Measurements from ENCODE around the gene HIVEP1.
"Not testable (repeated sequence)": the region's sequence is repeated elsewhere in the genome, so short reads cannot be mapped to it uniquely, and the experiment has no call there.

Gene HIVEP1

GRCh38 chr6:12096342-12096741 is 84.2 kb downstream of the HIVEP1 start:
- H3K4me1 Mint-ChIP-seq: peaks cover 8% of the 10 kb centered on the region
- no peak for DNase-seq (ENCODE audit: low spot score in 2 of 2)

GRCh38 chr6:12097791-12098190 is 85.7 kb downstream of the HIVEP1 start:
- Mint-ChIP-seq H3K36me3 (no peaks in the 10 kb centered on the region), H3K27ac (no peak overlapping the region), H3K4me1 (peaks cover 8% of the 10 kb centered on the region), H3K9me3 (no peaks in the 10 kb centered on the region), H3K4me3 (no peak overlapping the region)
- ATAC-seq (no peak), DNase-seq (ENCODE audit: low spot score in 2 of 2) (no peak)

More at GRCh38 chr6:12096342-12096741, 84.2 kb downstream of the HIVEP1 start:
- Mint-ChIP-seq H3K36me3 (no peaks in the 10 kb centered on the region), H3K4me3 (no peak overlapping the region), H3K27ac (no peak overlapping the region), H3K9me3 (no peaks in the 10 kb centered on the region)
- ATAC-seq: no peak

GRCh38 chr6:12099623-12100338 is 87.7 kb downstream of the HIVEP1 start:
- H3K4me3 Mint-ChIP-seq: no peak overlapping the region

GRCh38 chr6:12101048-12101447 is 88.9 kb downstream of the HIVEP1 start:
- Mint-ChIP-seq H3K27ac (no peak overlapping the region), H3K4me1 (no peaks in the 10 kb centered on the region), H3K4me3 (no peak overlapping the region), H3K9me3 (no peaks in the 10 kb centered on the region), H3K36me3 (peaks cover 6% of the 10 kb centered on the region)
- DNase-seq (ENCODE audit: low spot score in 2 of 2): no peak
- ATAC-seq: no peak

More at GRCh38 chr6:12099623-12100338, 87.7 kb downstream of the HIVEP1 start:
- ATAC-seq (no peak), DNase-seq (ENCODE audit: low spot score in 2 of 2) (no peak)
- no peak overlapping the region for H3K27ac Mint-ChIP-seq
- no peaks in the 10 kb centered on the region for H3K36me3 Mint-ChIP-seq
- H3K4me1 Mint-ChIP-seq: peaks cover 6% of the 10 kb centered on the region
- no peaks in the 10 kb centered on the region for H3K9me3 Mint-ChIP-seq

- Mint-ChIP-seq H3K36me3 (peaks cover 6% of the 10 kb centered on the region), H3K4me1 (no peaks in the 10 kb centered on the region), H3K9me3 (no peaks in the 10 kb centered on the region), H3K4me3 (no peak overlapping the region), H3K27ac (no peak overlapping the region)
- ATAC-seq (no peak), DNase-seq (ENCODE audit: low spot score in 2 of 2) (no peak)
These were observed 89.7 kb downstream of the HIVEP1 start for GRCh38 chr6:12101653-12102312.

GRCh38 chr6:12102350-12102749 is 90.2 kb downstream of the HIVEP1 start:
- ATAC-seq (no peak), DNase-seq (ENCODE audit: low spot score in 2 of 2) (no peak)
- H3K4me1 Mint-ChIP-seq: no peaks in the 10 kb centered on the region
- no peak overlapping the region for H3K27ac Mint-ChIP-seq
- no peak overlapping the region for H3K4me3 Mint-ChIP-seq
- H3K9me3 Mint-ChIP-seq: no peaks in the 10 kb centered on the region
- peaks cover 6% of the 10 kb centered on the region for H3K36me3 Mint-ChIP-seq

- no peaks in the 10 kb centered on the region for H3K9me3 Mint-ChIP-seq
- no peaks in the 10 kb centered on the region for H3K4me1 Mint-ChIP-seq
- H3K27ac Mint-ChIP-seq: no peak overlapping the region
- H3K4me3 Mint-ChIP-seq: no peak overlapping the region
- peaks cover 6% of the 10 kb centered on the region for H3K36me3 Mint-ChIP-seq
- ATAC-seq: no peak
- DNase-seq (ENCODE audit: low spot score in 2 of 2): no peak
These were observed 91.0 kb downstream of the HIVEP1 start for GRCh38 chr6:12103158-12103557.

- Mint-ChIP-seq H3K4me1 (peaks cover 3% of the 10 kb centered on the region), H3K9me3 (no peaks in the 10 kb centered on the region), H3K27ac (no peak overlapping the region), H3K36me3 (peaks cover 20% of the 10 kb centered on the region), H3K4me3 (no peak overlapping the region)
- ATAC-seq (no peak), DNase-seq (ENCODE audit: low spot score in 2 of 2) (no peak)
These were observed 93.2 kb downstream of the HIVEP1 start for GRCh38 chr6:12105271-12105670.

GRCh38 chr6:12108376-12108775 is 96.3 kb downstream of the HIVEP1 start:
- H3K4me3 Mint-ChIP-seq; H3K27ac Mint-ChIP-seq; H3K9me3 Mint-ChIP-seq; ATAC-seq; DNase-seq (ENCODE audit: low spot score in 2 of 2): not testable (repeated sequence)
- Mint-ChIP-seq H3K36me3 (peaks cover 27% of the 10 kb centered on the region), H3K4me1 (peaks cover 20% of the 10 kb centered on the region)

- H3K4me3 Mint-ChIP-seq: no peak overlapping the region
- peak overlapping the region; percentile 30 for H3K27ac Mint-ChIP-seq
- H3K4me1 Mint-ChIP-seq: peaks cover 39% of the 10 kb centered on the region
- ATAC-seq (no peak), DNase-seq (ENCODE audit: low spot score in 2 of 2) (no peak)
- H3K36me3 Mint-ChIP-seq: peaks cover 31% of the 10 kb centered on the region
- peaks cover 4% of the 10 kb centered on the region for H3K9me3 Mint-ChIP-seq
These were observed 98.6 kb downstream of the HIVEP1 start for GRCh38 chr6:12110523-12111362.

GRCh38 chr6:12111363-12111670 is 99.2 kb downstream of the HIVEP1 start:
- Mint-ChIP-seq H3K4me3 (no peak overlapping the region), H3K4me1 (peaks cover 41% of the 10 kb centered on the region), H3K9me3 (peaks cover 7% of the 10 kb centered on the region), H3K27ac (no peak overlapping the region), H3K36me3 (peaks cover 34% of the 10 kb centered on the region)
- DNase-seq (ENCODE audit: low spot score in 2 of 2) (no peak), ATAC-seq (no peak)

GRCh38 chr6:12112540-12113189 is 100.6 kb downstream of the HIVEP1 start:
- ATAC-seq (no peak), DNase-seq (ENCODE audit: low spot score in 2 of 2) (no peak)
- H3K36me3 Mint-ChIP-seq: peaks cover 40% of the 10 kb centered on the region
- peak overlapping the region; percentile 4 for H3K27ac Mint-ChIP-seq
- H3K4me1 Mint-ChIP-seq: peaks cover 41% of the 10 kb centered on the region
- H3K9me3 Mint-ChIP-seq: peaks cover 11% of the 10 kb centered on the region
- H3K4me3 Mint-ChIP-seq: no peak overlapping the region

- ATAC-seq: peak; percentile 92
- Mint-ChIP-seq H3K4me3 (no peak overlapping the region), H3K27ac (peak overlapping the region; percentile 4), H3K9me3 (peaks cover 11% of the 10 kb centered on the region), H3K4me1 (peaks cover 41% of the 10 kb centered on the region), H3K36me3 (peaks cover 40% of the 10 kb centered on the region)
- DNase-seq (ENCODE audit: low spot score in 2 of 2): no peak
These were observed 101.1 kb downstream of the HIVEP1 start for GRCh38 chr6:12113190-12113577.

- Mint-ChIP-seq H3K9me3 (peaks cover 11% of the 10 kb centered on the region), H3K27ac (no peak overlapping the region), H3K36me3 (peaks cover 41% of the 10 kb centered on the region), H3K4me1 (peaks cover 50% of the 10 kb centered on the region), H3K4me3 (no peak overlapping the region)
- DNase-seq (ENCODE audit: low spot score in 2 of 2): no peak
- ATAC-seq: no peak
These were observed 102.0 kb downstream of the HIVEP1 start for GRCh38 chr6:12114055-12114503.

- DNase-seq (ENCODE audit: low spot score in 2 of 2) (no peak), ATAC-seq (no peak)
- no peak overlapping the region for H3K4me3 Mint-ChIP-seq
- H3K4me1 Mint-ChIP-seq: peaks cover 54% of the 10 kb centered on the region
- no peak overlapping the region for H3K27ac Mint-ChIP-seq
- H3K36me3 Mint-ChIP-seq: peaks cover 40% of the 10 kb centered on the region
- H3K9me3 Mint-ChIP-seq: peaks cover 11% of the 10 kb centered on the region
These were observed 102.9 kb downstream of the HIVEP1 start for GRCh38 chr6:12115001-12115400.
